Renal cortex interstitium (tissue), 11 donors: ENCODE results near the gene ELAVL1. TPM values are rescaled to one million over a fixed set of nuclear protein-coding genes. Genes with fewer than 3 reads are reported as not detected.

Experiments
- DNase-seq, 11 donors: peaks; one replicate each; pipeline ENCODE4 v3.0.0-alpha.2; 2013; ENCODE audit warnings: low read depth in 9 of 11, low spot score in 4 of 11; ENCODE audit errors: extremely low read depth in 1 of 11
- polyA plus RNA-seq, 3 donors: library from polyadenylated mRNA; unstranded; fragments of 120-200 nt; gene quantifications; one replicate each; pipeline ENCODE4 v1.2.1, GENCODE V29; 2013; ENCODE audit not compliant: insufficient read length in 3 of 3

The ELAVL1 gene
- polyA plus RNA-seq, 3 donors, result 79.8 to 92.2 (median 92.0) TPM

- no peak for DNase-seq
These were observed 94.9 kb downstream of the ELAVL1 start for GRCh38 chr19:7910321-7911161.

GRCh38 chr19:7909471-7910067 is 95.9 kb downstream of the ELAVL1 start:
- DNase-seq, result no peak

- DNase-seq, result no peak
These were observed 96.5 kb downstream of the ELAVL1 start for GRCh38 chr19:7908742-7909461.

Other genes starting within 250 kb of the ELAVL1 start
- gene CLEC4M, start 242.4 kb downstream of the ELAVL1 start, polyA plus RNA-seq, result 1 to 10 TPM; 2.0 to 4.2 (median 3.4) TPM
- gene EVI5L, start 175.4 kb downstream of the ELAVL1 start, polyA plus RNA-seq, result 10 to 100 TPM; 14.2 to 18.7 (median 14.9) TPM
- 1 to 10 TPM; 5.6 to 9.4 (median 8.1) TPM for gene PRR36, start 131.3 kb downstream of the ELAVL1 start, polyA plus RNA-seq
- gene LRRC8E, start 117.1 kb downstream of the ELAVL1 start, polyA plus RNA-seq, result 1 to 10 TPM; 1.4 to 3.0 (median 2.6) TPM
- 10 to 100 TPM; 23.7 to 41.9 (median 33.7) TPM for gene MAP2K7, start 101.8 kb downstream of the ELAVL1 start, polyA plus RNA-seq
- gene TGFBR3L, start 90.8 kb downstream of the ELAVL1 start, polyA plus RNA-seq, result 1 to 10 TPM in 2 of 3 donors, under 1 TPM in 1; 0.33 to 1.1 (median 1.0) TPM
- gene SNAPC2, start 85.3 kb downstream of the ELAVL1 start, polyA plus RNA-seq, result 10 to 100 TPM; 12.9 to 19.0 (median 18.8) TPM
- gene CTXN1, start 79.5 kb downstream of the ELAVL1 start, polyA plus RNA-seq, result 10 to 100 TPM; 12.7 to 33.9 (median 32.3) TPM
- 10 to 100 TPM; 39.4 to 59.3 (median 59.1) TPM for gene TIMM44, start 62.0 kb downstream of the ELAVL1 start, polyA plus RNA-seq
- gene CCL25, start 47.1 kb upstream of the ELAVL1 start, polyA plus RNA-seq, result under 1 TPM; 0.26 to 0.64 (median 0.42) TPM
- gene FBN3, start 144.0 kb upstream of the ELAVL1 start, polyA plus RNA-seq, result 10 to 100 TPM; 34.7 to 60.5 (median 44.1) TPM
- 10 to 100 TPM; 31.8 to 55.9 (median 43.8) TPM for gene CERS4, start 203.7 kb upstream of the ELAVL1 start, polyA plus RNA-seq